ENCODE results near the gene CGAS. TPM values are rescaled to one million over a fixed set of nuclear protein-coding genes. Genes with fewer than 3 reads are reported as not detected.

Gene CGAS
- total and polyA plus RNA-seq, 2 of the 13 experiments (the other 11 are each of a cell fraction or from before 2014, with no cell fraction given): 0.03 to 0.07 TPM

DNA sequence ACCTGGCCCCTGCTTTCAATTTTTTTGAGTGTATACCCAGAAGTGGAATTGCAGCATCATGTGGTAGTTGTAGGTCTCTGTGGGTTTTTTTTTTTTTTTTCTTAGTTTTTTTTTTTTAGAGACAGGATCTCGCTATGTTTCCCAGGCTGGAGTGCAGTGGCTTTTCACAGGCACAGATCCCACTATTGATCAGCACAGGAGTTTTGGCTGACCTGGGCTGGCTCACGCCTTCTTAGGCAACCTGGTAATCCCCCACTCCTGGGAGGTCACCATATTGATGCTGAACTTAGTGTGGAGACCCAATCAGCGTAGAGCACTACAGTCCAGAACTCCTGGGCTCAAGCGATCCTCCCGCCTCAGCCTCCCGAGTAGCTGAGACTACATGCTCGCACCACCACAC, 35.4 kb upstream of the CGAS start (continued):
- TF ChIP-seq ZFP90 (CRISPR knock-in tag; IDR thresholded peaks at IDR 0.05; ENCODE audit: borderline replicate concordance) (no peak), PHF21A (CRISPR knock-in tag; IDR thresholded peaks at IDR 0.05) (no peak), ZNF83 (CRISPR knock-in tag; IDR thresholded peaks at IDR 0.05; ENCODE audit: borderline replicate concordance) (no peak), ZNF773 (CRISPR knock-in tag; IDR thresholded peaks at IDR 0.05; ENCODE audit: borderline replicate concordance) (no peak), SAP130 (CRISPR knock-in tag; IDR thresholded peaks at IDR 0.05; ENCODE audit: low read depth) (no peak), ELF1 (CRISPR knock-in tag; IDR thresholded peaks at IDR 0.05) (no peak), ZBTB20 (CRISPR knock-in tag; IDR thresholded peaks at IDR 0.05; ENCODE audit: borderline replicate concordance, low read depth) (no peak), PRMT3 (CRISPR knock-in tag; IDR thresholded peaks at IDR 0.05; ENCODE audit: borderline replicate concordance, low read depth) (no peak)

DNA sequence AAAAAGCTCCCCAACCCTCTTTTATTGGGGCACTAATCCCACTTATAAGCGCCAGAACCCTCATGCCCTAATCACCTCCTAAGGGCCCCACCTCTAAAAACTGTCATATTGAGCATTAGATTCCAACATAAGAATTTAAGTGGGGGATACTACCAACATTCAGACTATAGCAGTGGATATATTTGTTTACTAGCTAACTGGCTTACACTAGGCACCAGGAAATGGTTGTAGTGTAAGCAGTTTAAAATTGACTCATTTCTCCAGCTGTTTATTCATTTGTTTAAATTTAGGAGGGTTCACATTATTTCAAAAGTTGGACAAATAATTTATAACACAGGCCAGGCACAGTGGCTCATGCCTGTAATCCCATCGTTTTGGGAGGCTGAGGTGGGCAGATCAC, 32.3 kb upstream of the CGAS start:
- H3K9me3 ChIP-seq (ENCODE audit: low read length): no peaks in the 10 kb centered on the region
- TF ChIP-seq MAFK (conservative IDR thresholded peaks at IDR 0.05 in 1 of 2, IDR thresholded peaks at IDR 0.05 in 1 of 2; ENCODE audit: low read length in 2 of 2) (no peak), EZH2 (conservative IDR thresholded peaks at IDR 0.05; ENCODE audit: low read depth, low read length) (no peak), ZNF354B (CRISPR knock-in tag; IDR thresholded peaks at IDR 0.05) (no peak), ZNF879 (CRISPR knock-in tag; IDR thresholded peaks at IDR 0.05) (no peak), TBX2 (CRISPR knock-in tag; IDR thresholded peaks at IDR 0.05; ENCODE audit: borderline replicate concordance) (no peak), ZNF564 (CRISPR knock-in tag; IDR thresholded peaks at IDR 0.05) (no peak)
- TF ChIP-seq, protein P1, sequence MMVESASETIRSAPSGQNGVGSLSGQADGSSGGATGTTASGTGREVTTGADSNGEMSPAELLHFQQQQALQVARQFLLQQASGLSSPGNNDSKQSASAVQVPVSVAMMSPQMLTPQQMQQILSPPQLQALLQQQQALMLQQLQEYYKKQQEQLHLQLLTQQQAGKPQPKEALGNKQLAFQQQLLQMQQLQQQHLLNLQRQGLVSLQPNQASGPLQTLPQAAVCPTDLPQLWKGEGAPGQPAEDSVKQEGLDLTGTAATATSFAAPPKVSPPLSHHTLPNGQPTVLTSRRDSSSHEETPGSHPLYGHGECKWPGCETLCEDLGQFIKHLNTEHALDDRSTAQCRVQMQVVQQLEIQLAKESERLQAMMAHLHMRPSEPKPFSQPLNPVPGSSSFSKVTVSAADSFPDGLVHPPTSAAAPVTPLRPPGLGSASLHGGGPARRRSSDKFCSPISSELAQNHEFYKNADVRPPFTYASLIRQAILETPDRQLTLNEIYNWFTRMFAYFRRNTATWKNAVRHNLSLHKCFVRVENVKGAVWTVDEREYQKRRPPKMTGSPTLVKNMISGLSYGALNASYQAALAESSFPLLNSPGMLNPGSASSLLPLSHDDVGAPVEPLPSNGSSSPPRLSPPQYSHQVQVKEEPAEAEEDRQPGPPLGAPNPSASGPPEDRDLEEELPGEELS (CRISPR knock-in tag; IDR thresholded peaks at IDR 0.05): no peak
- H3K4me2 ChIP-seq (ENCODE audit: low read depth, low read length): no peak overlapping the region
- 92% methylated on average over 2 of the region's 2 CpGs for WGBS (ENCODE audit: low lambda C conversion rate)
- no peaks in the 10 kb centered on the region for H3K27me3 ChIP-seq (ENCODE audit: control insufficient read depth in 1 of 2, insufficient read depth in 2 of 2, low read length in 2 of 2)
- H4K20me1 ChIP-seq (ENCODE audit: insufficient read depth, low read length): no peaks in the 10 kb centered on the region
- H3K27ac ChIP-seq (ENCODE audit: extremely low read length, insufficient read depth, low read length): no peak overlapping the region
- intact Hi-C loops (cut with micrococcal nuclease; ENCODE audit: unreplicated experiment): no loop called here
- CTCF ChIA-PET (ENCODE audit: low intra/inter-chr PET ratio, low total read pairs): no interaction called here
- POLR2A ChIA-PET: no interaction called here
- no peak overlapping the region for H2AFZ ChIP-seq (ENCODE audit: low read length)
- FAIRE-seq (no peak), ATAC-seq (no peak), DNase-seq (ENCODE audit: low spot score) (no peak)
- no peaks in the 10 kb centered on the region for H3K4me1 ChIP-seq (ENCODE audit: insufficient read depth, low read length)
- H3K9ac ChIP-seq (ENCODE audit: insufficient read depth, low read depth, low read length): no peak overlapping the region
- no TSS peak for BruUV-seq (replicated peaks)
- H3K36me3 ChIP-seq (replicated peaks in 1 of 2; ENCODE audit: control insufficient read depth in 1 of 2, insufficient read depth in 2 of 2, low read length in 2 of 2): peaks cover 24 to 76% of the 10 kb centered on the region in 2 experiments
- in situ Hi-C loops (cut with HindIII; ENCODE audit: extremely low pct_ligation_motif_present, low pct_unique_long_range_greater_than_20kb): no loop called here
- no peak overlapping the region for H3K4me3 ChIP-seq (replicated peaks in 1 of 3; ENCODE audit: insufficient read depth in 1 of 3, low read depth in 2 of 3, low read length in 3 of 3)
- no peaks in the 10 kb centered on the region for H3K79me2 ChIP-seq (ENCODE audit: insufficient read depth, low read length)
